Esophagus squamous epithelium (tissue), 5 donors: ENCODE measurements around the gene SLC24A3. TPM values are rescaled to one million over a fixed set of nuclear protein-coding genes. Genes with fewer than 3 reads are reported as not detected.

Experiments used
- DNase-seq: peaks from one replicate; lab custom pipeline; 2025; lab: John Stamatoyannopoulos, UW
- H3K27ac ChIP-seq, 4 donors: fragments of 200-600 bp; sonication (generic); one replicate each; pipeline ENCODE4 v1.5.1; 2016 to 2019; ENCODE audit warnings: mild to moderate bottlenecking in 1 of 4
- H3K27me3 ChIP-seq, 4 donors: fragments of 200-600 bp; sonication (generic); 1 replicate in 3 of 4; 2 replicates in 1 of 4; pipeline versions ENCODE4 v1.5.1 to v1.6.0; 2017 to 2021; ENCODE audit warnings: antibody characterized with exemption in 1 of 4
- H3K36me3 ChIP-seq, 3 donors: fragments of 200-600 bp; sonication (generic); one replicate each; pipeline ENCODE4 v1.5.1; 2016 to 2019
- H3K4me1 ChIP-seq, 3 donors: fragments of 200-600 bp; sonication (generic); one replicate each; pipeline ENCODE4 v1.5.1; 2017 to 2019
- H3K4me3 ChIP-seq, 4 donors: fragments of 200-600 bp; sonication (generic); 1 replicate in 3 of 4; 2 replicates in 1 of 4; pipeline ENCODE4 v1.5.1; 2016 to 2019; ENCODE audit warnings: mild to moderate bottlenecking in 2 of 4, moderate library complexity in 1 of 4
- H3K9me3 ChIP-seq, 3 donors: fragments of 200-600 bp; sonication (generic); one replicate each; pipeline ENCODE4 v1.5.1; 2016 to 2019
- CTCF ChIP-seq, 6 experiments: fragments of 450-650 bp in 4 of 6; fragments of 200-600 bp in 2 of 6; sonication (generic) in 2 of 6; IDR thresholded peaks; one replicate each; pipeline ENCODE4 v1.5.1; 2016 to 2019; ENCODE audit warnings: antibody characterized with exemption in 6 of 6, mild to moderate bottlenecking in 4 of 6, moderate library complexity in 4 of 6
- POLR2A ChIP-seq, 4 donors: fragments of 450-650 bp; IDR thresholded peaks; one replicate each; pipeline ENCODE4 v1.6.1; 2017; ENCODE audit warnings: antibody characterized with exemption in 4 of 4, mild to moderate bottlenecking in 4 of 4, moderate library complexity in 3 of 4
- WGBS, 2 donors: methylation state at CpG; one replicate each; pipeline ENCODE4 v1.1.5; 2018; 5-methylcytosine and 5-hydroxymethylcytosine counted together
- intact Hi-C: fragments of 100-400 bp; cut with DNase I; formaldehyde crosslinking; loops from one replicate; pipeline ENCODE4 v1.15.0; 2022
- total RNA-seq, 4 donors: library from RNA; depleted of rRNA; stranded (reverse); fragments of >200 nt; gene quantifications; one replicate each; pipeline ENCODE4 v1.1.0, GENCODE V29; 2016
- donor health status: DM: yes; HTN: yes; CAD: no.

SLC24A3 gene
- total RNA-seq, 4 donors from 2014 or later, result 3.0 to 8.2 (median 6.1) TPM

GRCh38 chr20:19431316-19431700 lies 218.9 kb downstream of the SLC24A3 start:
- DNase-seq, result no peak
- Histone ChIP-seq H3K4me3 (no peak overlapping the region), H3K27me3 (no peaks in the 10 kb centered on the region), H3K4me1 (peaks cover 0 to 7% (median 0%) of the 10 kb centered on the region in 3 donors), H3K36me3 (no peaks in the 10 kb centered on the region), H3K9me3 (no peaks in the 10 kb centered on the region), H3K27ac (no peak overlapping the region)
- intact Hi-C loops, result no loop called here
- WGBS, 2 donors, result 21 to 66% methylated on average over 2 to 4 of the region's 4 CpGs
- TF ChIP-seq POLR2A (IDR thresholded peaks at IDR 0.05), result no peak
- TF ChIP-seq CTCF (IDR thresholded peaks at IDR 0.05), result no peak

GRCh38 chr20:19431906-19432305 lies 219.5 kb downstream of the SLC24A3 start:
- H3K27ac ChIP-seq, result no peak overlapping the region
- WGBS, 2 donors, result 64 to 69% methylated on average over 2 of the region's 2 CpGs

DNA sequence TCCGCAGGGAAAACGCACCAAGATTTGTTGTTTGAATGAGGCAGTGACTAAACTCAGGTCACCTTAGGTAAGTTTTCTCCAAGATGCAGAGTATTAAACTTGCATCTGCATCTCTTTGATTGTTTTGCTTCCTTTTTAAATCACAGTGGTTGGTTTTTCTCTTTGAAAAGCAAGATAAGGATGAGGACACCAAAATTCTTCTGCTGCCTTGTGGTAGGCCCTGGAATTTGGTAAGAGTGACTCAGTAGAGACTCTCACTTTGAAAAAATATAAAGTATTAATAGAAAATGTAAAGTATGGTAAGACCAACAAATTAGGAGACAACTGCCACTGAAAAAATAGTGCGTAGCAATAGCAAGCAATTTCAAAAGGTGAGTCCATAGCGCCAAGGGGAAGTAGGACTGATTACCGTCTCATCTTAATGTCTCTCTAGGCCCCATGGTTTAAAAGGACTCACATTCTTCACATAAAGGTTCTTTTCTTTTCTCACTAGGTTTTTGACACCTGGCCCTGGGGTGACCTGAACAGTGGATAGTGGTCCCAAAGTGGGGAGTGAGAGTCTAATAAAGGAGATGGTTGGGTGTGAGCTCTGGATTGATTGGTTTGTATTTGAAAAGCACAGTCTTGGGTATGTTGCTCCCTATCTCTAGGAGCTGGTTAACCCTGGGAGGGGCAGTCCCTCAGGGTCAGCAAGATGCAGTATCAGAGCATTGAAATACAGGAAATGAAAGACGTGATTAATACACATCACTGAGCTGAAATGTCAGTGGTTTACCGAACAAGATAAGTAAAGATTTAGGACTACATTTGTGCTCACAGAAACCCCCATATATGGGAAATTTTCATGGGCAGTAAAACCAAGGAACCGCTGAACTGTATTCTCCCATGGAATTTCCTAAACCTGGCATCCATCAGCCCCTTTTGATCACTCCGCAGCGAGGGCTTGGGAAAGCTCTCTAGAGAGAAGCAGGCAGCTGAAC lies 221.2 kb downstream of the SLC24A3 start:
- WGBS, 2 donors, result 61 to 79% methylated on average over 10 of the region's 10 CpGs
- Histone ChIP-seq H3K27me3 (no peaks in the 10 kb centered on the region), H3K4me1 (no peaks in the 10 kb centered on the region), H3K27ac (no peak overlapping the region), H3K9me3 (no peaks in the 10 kb centered on the region), H3K4me3 (no peak overlapping the region), H3K36me3 (no peaks in the 10 kb centered on the region)
- TF ChIP-seq CTCF (IDR thresholded peaks at IDR 0.05), result no peak
- TF ChIP-seq POLR2A (IDR thresholded peaks at IDR 0.05), result no peak
- no peak for DNase-seq
- intact Hi-C loops, result no loop called here

More at GRCh38 chr20:19431906-19432305, 219.5 kb downstream of the SLC24A3 start:
- TF ChIP-seq POLR2A (IDR thresholded peaks at IDR 0.05) (no peak), CTCF (IDR thresholded peaks at IDR 0.05) (no peak)
- intact Hi-C loops, result no loop called here
- Histone ChIP-seq H3K4me3 (no peak overlapping the region), H3K27me3 (no peaks in the 10 kb centered on the region), H3K9me3 (no peaks in the 10 kb centered on the region), H3K4me1 (peaks cover 0 to 7% (median 0%) of the 10 kb centered on the region in 3 donors), H3K36me3 (no peaks in the 10 kb centered on the region)
- DNase-seq, result no peak

- Histone ChIP-seq H3K4me1 (no peaks in the 10 kb centered on the region), H3K4me3 (no peak overlapping the region), H3K9me3 (no peaks in the 10 kb centered on the region), H3K27me3 (no peaks in the 10 kb centered on the region), H3K36me3 (no peaks in the 10 kb centered on the region), H3K27ac (no peak overlapping the region)
- no peak for DNase-seq
- no peak for TF ChIP-seq CTCF (IDR thresholded peaks at IDR 0.05)
- no peak for TF ChIP-seq POLR2A (IDR thresholded peaks at IDR 0.05)
- 57 to 79% methylated on average over 3 of the region's 3 CpGs for WGBS, 2 donors
- intact Hi-C loops, result no loop called here
Observed at GRCh38 chr20:19435316-19435715, 222.9 kb downstream of the SLC24A3 start.

- intact Hi-C loops, result no loop called here
- no peak for TF ChIP-seq POLR2A (IDR thresholded peaks at IDR 0.05)
- no peak for TF ChIP-seq CTCF (IDR thresholded peaks at IDR 0.05)
- Histone ChIP-seq H3K9me3 (no peaks in the 10 kb centered on the region), H3K27ac (no peak overlapping the region), H3K4me3 (no peak overlapping the region), H3K27me3 (no peaks in the 10 kb centered on the region), H3K36me3 (no peaks in the 10 kb centered on the region), H3K4me1 (no peaks in the 10 kb centered on the region)
- no peak for DNase-seq
Observed at GRCh38 chr20:19435821-19436220, 223.4 kb downstream of the SLC24A3 start.
